Measurements from ENCODE around the gene CAMTA1. TPM values are rescaled to one million over a fixed set of nuclear protein-coding genes. Genes with fewer than 3 reads are reported as not detected.

CAMTA1 gene
- total RNA-seq, 3 donors from 2014 or later, result 73.4 to 114 (median 82.6) TPM

DNA sequence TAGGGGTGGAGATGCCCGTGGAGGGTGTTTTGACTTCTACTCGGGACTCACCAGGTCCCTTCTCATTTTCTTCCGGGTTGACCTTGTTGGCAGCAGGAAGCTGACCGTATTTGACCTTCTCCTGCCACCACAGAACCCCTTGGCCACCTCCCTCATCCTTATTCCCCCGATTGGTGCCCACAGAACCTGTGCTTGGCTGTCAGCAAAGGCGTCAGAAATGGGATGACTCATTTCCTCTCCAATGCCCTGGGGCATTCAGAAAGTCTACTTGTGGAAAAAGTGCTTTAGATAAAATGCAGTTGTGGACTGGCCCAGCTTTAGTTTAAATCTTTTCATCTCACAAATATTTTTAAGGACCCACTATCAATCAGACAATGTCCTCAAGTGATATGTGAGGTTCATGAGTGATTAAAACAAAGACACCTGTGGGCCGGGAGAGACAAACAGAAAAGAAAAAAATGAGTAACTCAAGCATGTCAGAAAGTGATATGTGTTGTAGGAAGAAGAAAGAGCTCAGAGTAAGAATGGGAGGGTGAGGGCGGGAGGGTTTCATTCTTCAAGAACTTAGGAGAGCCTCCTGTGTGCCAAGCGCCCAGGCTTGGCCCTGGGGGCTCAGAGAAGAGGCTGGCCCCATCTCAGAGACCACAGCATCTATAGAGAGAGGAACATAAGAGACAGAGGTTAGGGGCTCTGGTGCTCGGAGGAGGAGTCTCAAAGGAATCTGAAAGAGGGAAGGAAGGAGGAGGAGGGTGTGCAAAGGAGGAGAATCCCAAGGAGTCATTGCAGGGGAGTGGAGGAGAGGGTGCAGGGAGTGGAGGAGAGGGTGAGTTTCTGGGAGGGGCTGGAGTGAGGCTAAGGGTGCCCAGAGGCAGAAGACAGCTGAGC lies 764.3 kb downstream of the CAMTA1 start:
- ATAC-seq (peak; percentile 26), DNase-seq (peak in 1 of 3 donors; percentile 36)
- H3K4me1 ChIP-seq (ENCODE audit: low read depth), result peaks cover 8% of the 10 kb centered on the region
- no peaks in the 10 kb centered on the region for H3K36me3 ChIP-seq (ENCODE audit: low read depth)
- H3K9me3 ChIP-seq, result no peaks in the 10 kb centered on the region
- TF ChIP-seq, protein P1, sequence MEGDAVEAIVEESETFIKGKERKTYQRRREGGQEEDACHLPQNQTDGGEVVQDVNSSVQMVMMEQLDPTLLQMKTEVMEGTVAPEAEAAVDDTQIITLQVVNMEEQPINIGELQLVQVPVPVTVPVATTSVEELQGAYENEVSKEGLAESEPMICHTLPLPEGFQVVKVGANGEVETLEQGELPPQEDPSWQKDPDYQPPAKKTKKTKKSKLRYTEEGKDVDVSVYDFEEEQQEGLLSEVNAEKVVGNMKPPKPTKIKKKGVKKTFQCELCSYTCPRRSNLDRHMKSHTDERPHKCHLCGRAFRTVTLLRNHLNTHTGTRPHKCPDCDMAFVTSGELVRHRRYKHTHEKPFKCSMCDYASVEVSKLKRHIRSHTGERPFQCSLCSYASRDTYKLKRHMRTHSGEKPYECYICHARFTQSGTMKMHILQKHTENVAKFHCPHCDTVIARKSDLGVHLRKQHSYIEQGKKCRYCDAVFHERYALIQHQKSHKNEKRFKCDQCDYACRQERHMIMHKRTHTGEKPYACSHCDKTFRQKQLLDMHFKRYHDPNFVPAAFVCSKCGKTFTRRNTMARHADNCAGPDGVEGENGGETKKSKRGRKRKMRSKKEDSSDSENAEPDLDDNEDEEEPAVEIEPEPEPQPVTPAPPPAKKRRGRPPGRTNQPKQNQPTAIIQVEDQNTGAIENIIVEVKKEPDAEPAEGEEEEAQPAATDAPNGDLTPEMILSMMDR (IDR thresholded peaks at IDR 0.05), result no peak
- H3K4me3 ChIP-seq, result no peak overlapping the region
- intact Hi-C loops (cut with DNase I, micrococcal nuclease), result no loop called here

DNA sequence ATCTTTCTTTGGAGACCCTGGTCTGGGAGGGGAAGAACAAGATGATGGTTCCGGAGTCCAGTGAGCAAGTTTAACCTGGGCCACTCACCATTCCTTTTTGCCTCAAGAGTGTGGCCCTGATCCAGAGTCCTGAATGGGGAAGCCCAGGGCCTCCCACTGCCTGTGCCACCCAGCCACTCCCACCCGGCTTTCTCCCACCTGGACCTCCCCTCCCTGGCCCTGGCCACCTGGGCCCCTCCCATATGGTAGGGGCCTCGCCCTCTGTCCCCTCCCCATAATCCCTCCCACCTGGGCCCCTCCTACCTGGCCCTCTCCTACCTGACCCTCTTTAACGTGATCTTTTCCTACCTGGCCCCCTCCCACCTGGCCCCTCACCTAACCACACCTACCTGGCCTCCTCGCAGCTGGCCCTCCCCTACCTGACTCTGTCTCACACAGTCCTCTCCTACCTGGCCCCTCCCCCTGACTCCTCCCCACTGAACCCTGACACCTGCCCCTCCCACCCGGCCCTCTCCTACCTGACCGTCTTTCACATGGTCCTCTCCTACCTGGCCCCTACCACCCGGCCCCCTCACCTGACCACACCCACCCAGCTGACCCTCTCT lies 765.1 kb downstream of the CAMTA1 start:
- Histone ChIP-seq H3K9me3 (no peaks in the 10 kb centered on the region), H3K36me3 (ENCODE audit: low read depth) (no peaks in the 10 kb centered on the region), H3K4me1 (ENCODE audit: low read depth) (peaks cover 8% of the 10 kb centered on the region), H3K4me3 (no peak overlapping the region)
- intact Hi-C loops (cut with DNase I, micrococcal nuclease), result no loop called here
- ATAC-seq, result peak; percentile 79
- TF ChIP-seq, protein P1 (IDR thresholded peaks at IDR 0.05), result no peak
- DNase-seq, result peak in 2 of 3 donors; percentile 64 to 68

DNA sequence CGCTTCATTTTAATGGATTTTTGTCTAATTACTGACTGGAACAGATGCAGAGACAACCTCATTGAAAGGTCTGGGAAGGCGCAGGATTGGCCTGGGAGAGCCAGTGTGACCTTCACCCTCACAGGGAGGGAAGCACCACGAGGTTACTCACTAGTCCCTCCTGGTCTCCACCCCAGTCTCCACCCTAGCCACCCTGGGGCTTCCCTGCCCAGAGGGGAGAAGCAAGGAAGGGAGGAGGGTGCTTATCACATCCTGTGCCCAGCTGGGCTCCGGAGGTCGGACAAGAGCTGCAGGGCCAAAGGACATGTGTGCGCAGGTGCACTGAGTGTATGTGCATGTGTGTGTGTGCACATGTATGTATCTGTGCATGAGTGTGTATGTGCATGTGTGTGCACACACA lies 765.7 kb downstream of the CAMTA1 start:
- peak in 1 of 3 donors; percentile 67 for DNase-seq
- no peaks in the 10 kb centered on the region for H3K9me3 ChIP-seq

DNA sequence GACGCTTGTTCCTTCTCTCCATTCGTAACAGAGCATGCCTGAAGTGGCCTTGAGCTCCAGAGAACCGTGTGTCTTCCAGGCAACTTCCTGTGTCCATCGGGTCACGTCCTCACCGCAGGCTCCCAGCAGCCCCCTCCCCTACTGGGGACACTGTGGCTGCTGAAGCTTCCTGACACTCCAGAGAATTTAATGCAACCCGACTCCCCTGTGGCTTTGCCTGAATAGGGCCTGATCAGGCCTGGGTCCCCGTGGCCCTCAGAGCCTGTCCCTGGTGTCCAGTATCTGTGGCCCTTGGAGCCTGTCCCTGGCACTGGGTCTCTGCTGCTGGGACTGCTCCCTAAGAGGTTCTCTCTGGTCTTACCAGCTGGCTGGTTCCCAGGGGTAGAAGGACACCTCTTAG lies 766.2 kb downstream of the CAMTA1 start:
- intact Hi-C loops (cut with DNase I, micrococcal nuclease), result no loop called here
- TF ChIP-seq, protein P1 (IDR thresholded peaks at IDR 0.05), result no peak
- H3K9me3 ChIP-seq, result no peaks in the 10 kb centered on the region

More for the DNA sequence above, 765.7 kb downstream of the CAMTA1 start:
- intact Hi-C loops (cut with DNase I, micrococcal nuclease), result no loop called here
- peaks cover 8% of the 10 kb centered on the region for H3K4me1 ChIP-seq (ENCODE audit: low read depth)
- H3K36me3 ChIP-seq (ENCODE audit: low read depth), result no peaks in the 10 kb centered on the region
- no peak overlapping the region for H3K4me3 ChIP-seq
- peak; percentile 71 for ATAC-seq
- TF ChIP-seq, protein P1 (IDR thresholded peaks at IDR 0.05), result no peak

DNA sequence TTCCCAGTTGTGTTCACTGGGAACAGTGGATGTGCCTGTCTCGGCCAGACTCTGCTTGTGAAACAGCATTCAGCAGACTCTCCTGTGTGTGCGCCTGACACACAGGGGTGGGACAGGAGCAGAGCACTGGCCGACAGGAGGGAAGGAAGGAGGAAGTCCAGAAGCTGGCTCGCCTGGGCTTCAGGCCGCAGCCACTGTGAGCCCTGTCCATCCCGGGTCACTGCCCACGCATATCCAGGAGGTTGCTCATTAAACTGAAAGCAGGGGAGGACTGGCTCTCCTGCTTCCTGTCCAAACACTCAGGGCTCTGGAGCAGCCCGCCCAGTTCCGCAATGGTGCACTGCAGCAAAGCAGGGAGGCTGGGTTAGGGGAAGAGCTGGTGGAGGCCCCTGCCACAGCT lies 767.1 kb downstream of the CAMTA1 start:
- intact Hi-C loops (cut with DNase I, micrococcal nuclease), result no loop called here
- no peaks in the 10 kb centered on the region for H3K9me3 ChIP-seq
- no peak overlapping the region for H3K4me3 ChIP-seq
- no peaks in the 10 kb centered on the region for H3K36me3 ChIP-seq (ENCODE audit: low read depth)
- ATAC-seq (no peak), DNase-seq (peak in 1 of 3 donors; percentile 19)
- TF ChIP-seq, protein P1 (IDR thresholded peaks at IDR 0.05), result no peak
- H3K4me1 ChIP-seq (ENCODE audit: low read depth), result peaks cover 8% of the 10 kb centered on the region

More for the DNA sequence above, 766.2 kb downstream of the CAMTA1 start:
- Histone ChIP-seq H3K4me1 (ENCODE audit: low read depth) (peaks cover 8% of the 10 kb centered on the region), H3K36me3 (ENCODE audit: low read depth) (no peaks in the 10 kb centered on the region), H3K4me3 (no peak overlapping the region)
- ATAC-seq (no peak), DNase-seq (peak in 1 of 3 donors; percentile 14)

Data from mucosa of descending colon (tissue), 3 donors.